Posterior vena cava (tissue), 2 donors: ENCODE data around the gene ZNF587B. TPM values are rescaled to one million over a fixed set of nuclear protein-coding genes. Genes with fewer than 3 reads are reported as not detected.
A peak's percentile ranks its signal among the peaks of the same experiment; 100 is the strongest.
"Not testable (repeated sequence)": the region's sequence is repeated elsewhere in the genome, so short reads cannot be mapped to it uniquely, and the experiment has no call there.

Source experiments
- DNase-seq: peaks from one replicate; pipeline ENCODE4 v3.0.0-alpha.2; 2020; ENCODE audit warnings: low spot score
- intact Hi-C, 2 donors: fragments of 100-400 bp; cut with DNase I; formaldehyde crosslinking; loops; one replicate each; pipeline versions ENCODE4 v1.14.1 to v1.14.2; 2022 to 2023
- total RNA-seq, 2 donors: library from RNA; stranded (reverse); fragmentation: NEBNext Ultra II Directional; extraction: Animal tissue kit (Norgen Biotek cat#: 25700); gene quantifications; one replicate each; pipeline ENCODE4 v1.2.1, GENCODE V29; 2021
- donor health status: DM: yes; HTN: yes; CAD: no.
- donor health status: DM: yes; HTN: yes; CAD: no.

ZNF587B gene
- total RNA-seq, 2 donors from 2014 or later = 11.8 to 13.0 TPM

GRCh38 chr19:57816652-57817051 is 13.4 kb upstream of the ZNF587B start:
- no peak for DNase-seq
- intact Hi-C loops = no loop called here

- intact Hi-C loops = no loop called here
- DNase-seq = no peak
These were observed 12.1 kb upstream of the ZNF587B start for GRCh38 chr19:57817976-57818375.

GRCh38 chr19:57818378-57818777 is 11.7 kb upstream of the ZNF587B start:
- no peak for DNase-seq
- intact Hi-C loops = no loop called here

GRCh38 chr19:57819475-57820148 is 10.5 kb upstream of the ZNF587B start:
- peak; percentile 93 for DNase-seq
- intact Hi-C loops = no loop called here

- intact Hi-C loops = no loop called here
- no peak for DNase-seq
These were observed 9.5 kb upstream of the ZNF587B start for GRCh38 chr19:57820599-57820998.

- intact Hi-C loops, DNase-seq: not testable (repeated sequence)
These were observed 9.0 kb upstream of the ZNF587B start for GRCh38 chr19:57821095-57821494.

GRCh38 chr19:57821501-57821900 is 8.6 kb upstream of the ZNF587B start:
- DNase-seq, intact Hi-C loops: not testable (repeated sequence)

- intact Hi-C loops, DNase-seq: not testable (repeated sequence)
These were observed 6.9 kb upstream of the ZNF587B start for GRCh38 chr19:57823155-57823554.

GRCh38 chr19:57823608-57824007 is 6.5 kb upstream of the ZNF587B start:
- DNase-seq, intact Hi-C loops: not testable (repeated sequence)

- intact Hi-C loops = no loop called here
- DNase-seq = no peak
These were observed 4.6 kb upstream of the ZNF587B start for GRCh38 chr19:57825511-57825910.

GRCh38 chr19:57829316-57829715 is 783 bp upstream of the ZNF587B start:
- DNase-seq = no peak
- intact Hi-C loops = no loop called here

GRCh38 chr19:57836991-57837390 is 6.9 kb downstream of the ZNF587B start:
- intact Hi-C loops, DNase-seq: not testable (repeated sequence)

GRCh38 chr19:57838622-57839191 is 8.6 kb downstream of the ZNF587B start:
- DNase-seq, intact Hi-C loops: not testable (repeated sequence)

- no peak for DNase-seq
These were observed 11.1 kb downstream of the ZNF587B start for GRCh38 chr19:57841122-57841763.

GRCh38 chr19:57847164-57847563 is 17.1 kb downstream of the ZNF587B start:
- intact Hi-C loops, DNase-seq: not testable (repeated sequence)

More at GRCh38 chr19:57841122-57841763, 11.1 kb downstream of the ZNF587B start:
- intact Hi-C loops = no loop called here

- DNase-seq, intact Hi-C loops: not testable (repeated sequence)
These were observed 19.1 kb downstream of the ZNF587B start for GRCh38 chr19:57849162-57849665.

- intact Hi-C loops = not testable (repeated sequence)
- peak; percentile 89 for DNase-seq
These were observed 19.8 kb downstream of the ZNF587B start, which contains the start of gene ZNF587 for GRCh38 chr19:57849666-57850473. Gene ZNF587, plus strand, starts transcription at chr19:57849859. Its CDS starts 180 bp downstream, at chr19:57850039.

- intact Hi-C loops = no loop called here
- no peak for DNase-seq
These were observed 20.5 kb downstream of the ZNF587B start for GRCh38 chr19:57850553-57851017.
